GM19467 (cell line): Measurements from ENCODE around the gene SMPD1.

Source experiments
- ATAC-seq: cut with Tn5 transposase; IDR thresholded peaks from one replicate; pipeline ENCODE4 v1.9.1; 2021; ENCODE audit warnings: mild to moderate bottlenecking, moderate library complexity; ENCODE audit not compliant: unreplicated experiment

Gene SMPD1

GRCh38 chr11:6389905-6390717 is at the start of gene SMPD1:
SMPD1 (plus strand) TSS chr11:6390474; CDS start chr11:6390599, 125 bp downstream.
- peak; percentile 96 for ATAC-seq

- ATAC-seq, result no peak
These were observed 44.9 kb upstream of the SMPD1 start for GRCh38 chr11:6345366-6345765.

GRCh38 chr11:6350043-6350442 is 40.2 kb upstream of the SMPD1 start:
- no peak for ATAC-seq

- ATAC-seq, result no peak
These were observed 39.8 kb upstream of the SMPD1 start for GRCh38 chr11:6350486-6350885.

GRCh38 chr11:6351782-6352382 is 38.4 kb upstream of the SMPD1 start:
- ATAC-seq, result no peak

- ATAC-seq, result peak; percentile 51
These were observed 36.8 kb upstream of the SMPD1 start for GRCh38 chr11:6353367-6353987.

- no peak for ATAC-seq
These were observed 35.4 kb upstream of the SMPD1 start for GRCh38 chr11:6354651-6355485.

GRCh38 chr11:6356503-6357055 is 33.7 kb upstream of the SMPD1 start:
- ATAC-seq, result no peak

GRCh38 chr11:6357222-6357621 is 33.1 kb upstream of the SMPD1 start:
- ATAC-seq, result no peak

GRCh38 chr11:6360183-6360582 is 30.1 kb upstream of the SMPD1 start:
- no peak for ATAC-seq

GRCh38 chr11:6362185-6362872 is 27.9 kb upstream of the SMPD1 start:
- ATAC-seq, result no peak

- ATAC-seq, result peak; percentile 94
These were observed 27.2 kb upstream of the SMPD1 start for GRCh38 chr11:6362873-6363678.

GRCh38 chr11:6365659-6366058 is 24.6 kb upstream of the SMPD1 start:
- ATAC-seq, result no peak

GRCh38 chr11:6371825-6372224 is 18.4 kb upstream of the SMPD1 start:
- ATAC-seq, result no peak

- no peak for ATAC-seq
These were observed 12.2 kb upstream of the SMPD1 start for GRCh38 chr11:6377902-6378639.

GRCh38 chr11:6378640-6378989 is 11.7 kb upstream of the SMPD1 start:
- ATAC-seq, result no peak

- no peak for ATAC-seq
These were observed 5.1 kb upstream of the SMPD1 start for GRCh38 chr11:6385046-6385777.
